Measurements from ENCODE around the gene SLCO2A1.

GRCh38 chr3:133963657-133964396 is 65.9 kb downstream of the SLCO2A1 start:
- TF ChIP-seq CTCF (IDR thresholded peaks at IDR 0.05), result no peak
- TF ChIP-seq POLR2A (IDR thresholded peaks at IDR 0.05), result no peak

Measured in testis (tissue), 2 donors.